H9 (cell line): Measurements from ENCODE around the gene KRTAP10-6. TPM values are rescaled to one million over a fixed set of nuclear protein-coding genes. Genes with fewer than 3 reads are reported as not detected.

Source experiments
- DNase-seq: peaks from one replicate; pipeline ENCODE4 v3.0.0-alpha.2; 2017
- H2AFZ ChIP-seq: one replicate; pipeline ENCODE4 v1.6.1; 2013; ENCODE audit warnings: mild to moderate bottlenecking, low read length, control low read depth, moderate library complexity
- H2AK5ac ChIP-seq: 2 replicates; pipeline ENCODE4 v1.6.1; 2013; ENCODE audit warnings: low read length, control low read depth, mixed read lengths; ENCODE audit not compliant: insufficient read length
- H2BK120ac ChIP-seq: one replicate; pipeline ENCODE4 v1.6.1; 2013; ENCODE audit warnings: low read depth, mild to moderate bottlenecking, low read length, control low read depth, inconsistent platforms; ENCODE audit not compliant: poor library complexity, severe bottlenecking
- H2BK12ac ChIP-seq: 2 replicates; pipeline ENCODE4 v1.6.1; 2013; ENCODE audit warnings: low read length, control low read depth, mixed read lengths, low read depth; ENCODE audit not compliant: insufficient read length
- H2BK15ac ChIP-seq: 2 replicates; pipeline ENCODE4 v1.6.1; 2013; ENCODE audit warnings: low read depth, low read length, control low read depth
- H2BK20ac ChIP-seq: one replicate; pipeline ENCODE4 v1.6.1; 2013; ENCODE audit warnings: low read depth, mild to moderate bottlenecking, low read length, control low read depth, inconsistent platforms; ENCODE audit not compliant: poor library complexity, severe bottlenecking
- H2BK5ac ChIP-seq: 2 replicates; pipeline ENCODE4 v1.6.1; 2013; ENCODE audit warnings: low read length, control low read depth, mixed read lengths; ENCODE audit not compliant: insufficient read length
- H3K14ac ChIP-seq: 2 replicates; pipeline ENCODE4 v1.6.1; 2013; ENCODE audit warnings: low read length, control low read depth; ENCODE audit not compliant: insufficient read depth
- H3K18ac ChIP-seq: 2 replicates; pipeline ENCODE4 v1.6.1; 2013; ENCODE audit warnings: low read depth, mild to moderate bottlenecking, mixed read lengths, low read length, control low read depth; ENCODE audit not compliant: insufficient read length
- H3K23ac ChIP-seq: 2 replicates; pipeline ENCODE4 v1.6.1; 2013; ENCODE audit warnings: low read length, control low read depth, mixed read lengths, low read depth; ENCODE audit not compliant: insufficient read length
- H3K23me2 ChIP-seq: 2 replicates; pipeline ENCODE4 v1.6.1; 2013; ENCODE audit warnings: low read depth, mild to moderate bottlenecking, mixed read lengths, low read length, control low read depth; ENCODE audit not compliant: insufficient read length, poor library complexity, severe bottlenecking
- H3K27ac ChIP-seq: 2 replicates; pipeline ENCODE4 v1.5.1; 2013; ENCODE audit warnings: low read length, control low read depth, mixed read lengths, low read depth; ENCODE audit not compliant: insufficient read length
- H3K27me3 ChIP-seq: 2 replicates; pipeline ENCODE4 v1.6.1; 2013; ENCODE audit warnings: low read length, control low read depth, inconsistent platforms; ENCODE audit not compliant: insufficient read depth
- H3K4ac ChIP-seq: 2 replicates; pipeline ENCODE4 v1.6.1; 2013; ENCODE audit warnings: low read depth, mild to moderate bottlenecking, control low read depth, inconsistent platforms, low read length, moderate library complexity
- H3K4me1 ChIP-seq: 2 replicates; pipeline ENCODE4 v1.6.1; 2013; ENCODE audit warnings: low read length, control low read depth, inconsistent platforms; ENCODE audit not compliant: insufficient read depth
- H3K4me2 ChIP-seq: 2 replicates; pipeline ENCODE4 v1.6.1; 2013; ENCODE audit warnings: low read length, control low read depth, mixed read lengths; ENCODE audit not compliant: insufficient read length, insufficient read depth
- H3K56ac ChIP-seq: 2 replicates; pipeline ENCODE4 v1.6.1; 2013; ENCODE audit warnings: low read depth, mild to moderate bottlenecking, mixed read lengths, low read length, control low read depth; ENCODE audit not compliant: insufficient read length
- H3K79me1 ChIP-seq: 2 replicates; pipeline ENCODE4 v1.6.1; 2013; ENCODE audit warnings: low read depth, mild to moderate bottlenecking, moderate library complexity, low read length, control low read depth, inconsistent platforms; ENCODE audit not compliant: insufficient read depth, poor library complexity, severe bottlenecking
- H3K79me2 ChIP-seq: 2 replicates; pipeline ENCODE4 v1.6.1; 2013; ENCODE audit warnings: low read length, control low read depth, inconsistent platforms; ENCODE audit not compliant: insufficient read depth
- H3K9ac ChIP-seq: 2 replicates; pipeline ENCODE4 v1.6.1; 2013; ENCODE audit warnings: low read length, control low read depth, mixed read lengths; ENCODE audit not compliant: insufficient read length; ENCODE audit errors: extremely low read depth
- H3K9me3 ChIP-seq: one replicate; pipeline ENCODE4 v1.6.1; 2013; ENCODE audit warnings: low read depth, low read length, inconsistent platforms; ENCODE audit not compliant: control insufficient read depth
- H3T11ph ChIP-seq: one replicate; pipeline ENCODE4 v1.6.1; 2013; ENCODE audit warnings: mild to moderate bottlenecking, low read length, control low read depth, inconsistent platforms
- H4K20me1 ChIP-seq: one replicate; pipeline ENCODE4 v1.6.1; 2013; ENCODE audit not compliant: control insufficient read depth, insufficient read length, insufficient read depth
- H4K5ac ChIP-seq: 2 replicates; pipeline ENCODE4 v1.6.1; 2013; ENCODE audit warnings: low read depth, mild to moderate bottlenecking, mixed read lengths, low read length, control low read depth; ENCODE audit not compliant: insufficient read length
- H4K8ac ChIP-seq: replicated peaks from 2 replicates; pipeline ENCODE4 v1.6.1; 2013; ENCODE audit warnings: low read length, control low read depth, mixed read lengths, low read depth; ENCODE audit not compliant: insufficient read length
- H4K91ac ChIP-seq: 2 replicates; pipeline ENCODE4 v1.6.1; 2013; ENCODE audit warnings: low read depth, mild to moderate bottlenecking, moderate library complexity, mixed read lengths, low read length, control low read depth; ENCODE audit not compliant: insufficient read length
- H3K27ac Mint-ChIP-seq, 3 experiments: 2 replicates in 2 of 3; 3 replicates in 1 of 3; pipeline ENCODE4 v1.8.0; 2020 to 2021; ENCODE audit warnings: mixed read lengths in 3 of 3, mild to moderate bottlenecking in 1 of 3, moderate library complexity in 1 of 3
- H3K27me3 Mint-ChIP-seq: 2 replicates; pipeline ENCODE4 v1.8.0; 2021; ENCODE audit warnings: low read depth, mild to moderate bottlenecking, moderate library complexity, mixed read lengths
- H3K36me3 Mint-ChIP-seq, 3 experiments: 2 replicates in 2 of 3; 3 replicates in 1 of 3; pipeline ENCODE4 v1.8.0; 2020 to 2021; ENCODE audit warnings: low read depth in 3 of 3, mixed read lengths in 3 of 3; ENCODE audit not compliant: insufficient read depth in 1 of 3
- H3K4me1 Mint-ChIP-seq, 2 experiments: 2 replicates each; pipeline ENCODE4 v1.8.0; 2020; ENCODE audit warnings: mixed read lengths in 2 of 2
- H3K4me3 Mint-ChIP-seq, 2 experiments: 2 replicates in 1 of 2; 3 replicates in 1 of 2; pipeline ENCODE4 v1.8.0; 2020 to 2021; ENCODE audit warnings: mild to moderate bottlenecking in 2 of 2, mixed read lengths in 2 of 2, moderate library complexity in 1 of 2
- H3K9me3 Mint-ChIP-seq, 2 experiments: 2 replicates in 1 of 2; 3 replicates in 1 of 2; pipeline ENCODE4 v1.8.0; 2020; ENCODE audit warnings: mild to moderate bottlenecking in 2 of 2, mixed read lengths in 2 of 2, moderate library complexity in 1 of 2
- WGBS: extraction: QIAGEN DNeasy Blood & Tissue Kit; methylation state at CpG from one replicate; pipeline ENCODE4 v1.1.7; 2013; ENCODE audit warnings: missing lambda C conversion rate, low lambda C conversion rate, mixed read lengths; ENCODE audit not compliant: insufficient read length; ENCODE audit errors: extremely low coverage; 5-methylcytosine and 5-hydroxymethylcytosine counted together
- total RNA-seq: library from RNA; stranded (reverse); gene quantifications from 2 replicates; pipeline ENCODE4 v1.2.1, GENCODE V29; 2021
- TF ChIP-seq, protein P1 (sequence below): fragments of 200-600 bp; sonication (generic); conservative IDR thresholded peaks from 3 replicates; pipeline ENCODE4 v1.8.0; 2021; ENCODE audit warnings: antibody characterized with exemption, mild to moderate bottlenecking

The KRTAP10-6 gene
- total RNA-seq, 1 experiment from 2014 or later: not detected

DNA sequence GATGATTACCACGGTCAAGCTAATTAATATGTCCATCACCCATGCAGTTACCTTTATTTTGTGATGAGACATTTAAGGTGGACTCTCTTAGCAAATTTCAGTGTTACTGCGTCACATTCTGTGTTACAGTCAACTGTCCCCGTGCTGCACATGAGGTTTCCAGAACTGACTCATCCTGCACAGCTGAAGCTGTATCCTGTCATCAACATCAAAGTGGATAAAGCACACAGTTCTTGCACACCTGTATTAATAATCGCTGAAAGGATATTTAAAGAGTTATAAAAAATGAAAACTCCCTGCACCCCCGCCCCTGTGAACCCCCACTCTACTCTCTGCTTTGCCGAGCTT, 8.5 kb downstream of the KRTAP10-6 start:
- Mint-ChIP-seq H3K4me1 (peaks cover 22 to 23% of the 10 kb centered on the region in 2 experiments), H3K27me3 (peaks cover 18% of the 10 kb centered on the region), H3K27ac (no peak overlapping the region), H3K36me3 (peaks cover 0 to 16% (median 0%) of the 10 kb centered on the region in 3 experiments; a peak in 5 of 7 replicates), H3K4me3 (no peak overlapping the region), H3K9me3 (peaks cover 4 to 17% of the 10 kb centered on the region in 2 experiments)
- no peaks in the 10 kb centered on the region for H4K20me1 ChIP-seq
- no peak overlapping the region for H2AK5ac ChIP-seq
- H3K79me2 ChIP-seq: no peaks in the 10 kb centered on the region
- no peak overlapping the region for H4K5ac ChIP-seq
- no peak overlapping the region for H3K18ac ChIP-seq
- H3K4ac ChIP-seq: no peak overlapping the region
- no peak overlapping the region for H3K27ac ChIP-seq
- no peak overlapping the region for H3K9ac ChIP-seq
- no peak overlapping the region for H2AFZ ChIP-seq
- TF ChIP-seq, protein P1, sequence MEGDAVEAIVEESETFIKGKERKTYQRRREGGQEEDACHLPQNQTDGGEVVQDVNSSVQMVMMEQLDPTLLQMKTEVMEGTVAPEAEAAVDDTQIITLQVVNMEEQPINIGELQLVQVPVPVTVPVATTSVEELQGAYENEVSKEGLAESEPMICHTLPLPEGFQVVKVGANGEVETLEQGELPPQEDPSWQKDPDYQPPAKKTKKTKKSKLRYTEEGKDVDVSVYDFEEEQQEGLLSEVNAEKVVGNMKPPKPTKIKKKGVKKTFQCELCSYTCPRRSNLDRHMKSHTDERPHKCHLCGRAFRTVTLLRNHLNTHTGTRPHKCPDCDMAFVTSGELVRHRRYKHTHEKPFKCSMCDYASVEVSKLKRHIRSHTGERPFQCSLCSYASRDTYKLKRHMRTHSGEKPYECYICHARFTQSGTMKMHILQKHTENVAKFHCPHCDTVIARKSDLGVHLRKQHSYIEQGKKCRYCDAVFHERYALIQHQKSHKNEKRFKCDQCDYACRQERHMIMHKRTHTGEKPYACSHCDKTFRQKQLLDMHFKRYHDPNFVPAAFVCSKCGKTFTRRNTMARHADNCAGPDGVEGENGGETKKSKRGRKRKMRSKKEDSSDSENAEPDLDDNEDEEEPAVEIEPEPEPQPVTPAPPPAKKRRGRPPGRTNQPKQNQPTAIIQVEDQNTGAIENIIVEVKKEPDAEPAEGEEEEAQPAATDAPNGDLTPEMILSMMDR: no peak
- no peak overlapping the region for H2BK15ac ChIP-seq
- H2BK120ac ChIP-seq: no peak overlapping the region
- DNase-seq: no peak
- H3K27me3 ChIP-seq: no peaks in the 10 kb centered on the region
- no peaks in the 10 kb centered on the region for H3K23me2 ChIP-seq
- H3T11ph ChIP-seq: no peak overlapping the region
- H3K4me2 ChIP-seq: no peak overlapping the region
- no peak overlapping the region for H2BK12ac ChIP-seq
- no peaks in the 10 kb centered on the region for H3K79me1 ChIP-seq
- no peak overlapping the region for H3K56ac ChIP-seq
- no peak overlapping the region for H2BK5ac ChIP-seq
- no peak overlapping the region for H4K8ac ChIP-seq
- no peaks in the 10 kb centered on the region for H3K9me3 ChIP-seq
- no peak overlapping the region for H3K23ac ChIP-seq
- no peaks in the 10 kb centered on the region for H3K4me1 ChIP-seq
- no CpG with 5 or more reads among the region's 6 CpGs for WGBS
- H4K91ac ChIP-seq: no peak overlapping the region
- H3K14ac ChIP-seq: no peak overlapping the region
- H2BK20ac ChIP-seq: no peak overlapping the region
